ENCODE results near the gene NEK5.

DNA sequence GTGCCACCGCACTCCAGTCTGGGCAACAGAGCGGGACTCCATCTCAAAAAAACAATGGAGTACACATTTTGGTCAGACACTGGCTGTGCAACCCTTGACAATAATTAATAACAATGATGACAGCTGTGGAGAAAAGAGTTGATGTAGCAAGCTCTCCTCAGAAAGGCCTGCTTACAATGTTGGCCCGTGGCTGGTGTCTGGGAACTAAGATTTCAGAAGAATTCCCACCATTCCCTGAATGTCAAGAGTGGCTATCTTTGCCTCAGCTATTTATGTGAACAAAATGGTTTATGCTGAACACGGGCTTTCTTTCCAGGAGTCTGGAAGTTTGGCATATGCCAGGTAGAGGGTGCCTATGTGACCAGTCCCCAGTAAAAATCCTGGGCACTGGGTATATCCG is 25.5 kb downstream of the NEK5 start:
- TF ChIP-seq, protein P1, sequence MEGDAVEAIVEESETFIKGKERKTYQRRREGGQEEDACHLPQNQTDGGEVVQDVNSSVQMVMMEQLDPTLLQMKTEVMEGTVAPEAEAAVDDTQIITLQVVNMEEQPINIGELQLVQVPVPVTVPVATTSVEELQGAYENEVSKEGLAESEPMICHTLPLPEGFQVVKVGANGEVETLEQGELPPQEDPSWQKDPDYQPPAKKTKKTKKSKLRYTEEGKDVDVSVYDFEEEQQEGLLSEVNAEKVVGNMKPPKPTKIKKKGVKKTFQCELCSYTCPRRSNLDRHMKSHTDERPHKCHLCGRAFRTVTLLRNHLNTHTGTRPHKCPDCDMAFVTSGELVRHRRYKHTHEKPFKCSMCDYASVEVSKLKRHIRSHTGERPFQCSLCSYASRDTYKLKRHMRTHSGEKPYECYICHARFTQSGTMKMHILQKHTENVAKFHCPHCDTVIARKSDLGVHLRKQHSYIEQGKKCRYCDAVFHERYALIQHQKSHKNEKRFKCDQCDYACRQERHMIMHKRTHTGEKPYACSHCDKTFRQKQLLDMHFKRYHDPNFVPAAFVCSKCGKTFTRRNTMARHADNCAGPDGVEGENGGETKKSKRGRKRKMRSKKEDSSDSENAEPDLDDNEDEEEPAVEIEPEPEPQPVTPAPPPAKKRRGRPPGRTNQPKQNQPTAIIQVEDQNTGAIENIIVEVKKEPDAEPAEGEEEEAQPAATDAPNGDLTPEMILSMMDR (IDR thresholded peaks at IDR 0.05): no peak
- TF ChIP-seq POLR2A (IDR thresholded peaks at IDR 0.05): no peak
